ENCODE results near the gene MBNL1.

DNA sequence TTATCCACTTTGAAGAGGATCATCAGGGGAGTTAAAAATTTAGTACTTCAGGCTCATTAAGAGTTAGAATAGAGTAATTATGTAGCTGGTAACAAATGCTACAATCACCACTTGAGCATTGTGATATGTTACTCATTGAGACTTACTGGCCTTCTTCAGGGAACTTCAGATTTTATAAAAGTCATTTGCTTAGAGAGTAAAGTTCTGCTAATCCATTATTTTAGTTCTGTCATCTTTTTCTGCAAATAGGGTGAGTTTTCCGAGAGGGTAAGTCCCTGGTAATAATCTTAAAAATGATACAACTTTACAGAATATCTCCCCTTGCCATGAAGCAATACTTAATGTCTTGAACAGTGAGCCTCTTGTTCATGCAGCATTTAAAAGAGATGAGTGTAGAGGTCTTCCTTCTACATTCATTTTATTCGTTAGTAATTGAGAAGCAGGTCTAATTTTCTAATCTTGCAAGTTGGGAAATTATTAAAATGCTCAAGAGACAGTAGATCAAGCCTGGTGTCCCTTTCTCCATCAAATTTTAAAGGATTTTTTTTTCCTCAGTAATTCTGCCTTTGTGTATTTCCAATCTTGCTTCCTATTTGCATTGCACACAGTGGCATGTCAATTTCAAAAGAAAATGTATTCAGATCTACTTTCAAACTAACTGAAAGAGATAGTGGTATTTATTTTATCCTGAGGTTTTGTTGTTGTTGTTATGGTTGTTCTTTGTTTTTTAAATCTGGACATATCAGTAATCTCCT is 52.6 kb downstream of the MBNL1 start:
- TF ChIP-seq, protein P1, sequence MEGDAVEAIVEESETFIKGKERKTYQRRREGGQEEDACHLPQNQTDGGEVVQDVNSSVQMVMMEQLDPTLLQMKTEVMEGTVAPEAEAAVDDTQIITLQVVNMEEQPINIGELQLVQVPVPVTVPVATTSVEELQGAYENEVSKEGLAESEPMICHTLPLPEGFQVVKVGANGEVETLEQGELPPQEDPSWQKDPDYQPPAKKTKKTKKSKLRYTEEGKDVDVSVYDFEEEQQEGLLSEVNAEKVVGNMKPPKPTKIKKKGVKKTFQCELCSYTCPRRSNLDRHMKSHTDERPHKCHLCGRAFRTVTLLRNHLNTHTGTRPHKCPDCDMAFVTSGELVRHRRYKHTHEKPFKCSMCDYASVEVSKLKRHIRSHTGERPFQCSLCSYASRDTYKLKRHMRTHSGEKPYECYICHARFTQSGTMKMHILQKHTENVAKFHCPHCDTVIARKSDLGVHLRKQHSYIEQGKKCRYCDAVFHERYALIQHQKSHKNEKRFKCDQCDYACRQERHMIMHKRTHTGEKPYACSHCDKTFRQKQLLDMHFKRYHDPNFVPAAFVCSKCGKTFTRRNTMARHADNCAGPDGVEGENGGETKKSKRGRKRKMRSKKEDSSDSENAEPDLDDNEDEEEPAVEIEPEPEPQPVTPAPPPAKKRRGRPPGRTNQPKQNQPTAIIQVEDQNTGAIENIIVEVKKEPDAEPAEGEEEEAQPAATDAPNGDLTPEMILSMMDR (conservative IDR thresholded peaks at IDR 0.05; ENCODE audit: low read depth, low read length) = no peak
- TF ChIP-seq ELK1 (IDR thresholded peaks at IDR 0.05; ENCODE audit: borderline replicate concordance, low read depth, low read length) (no peak), POLR2A (IDR thresholded peaks at IDR 0.05; ENCODE audit: low read depth, low read length) (no peak), MXI1 (IDR thresholded peaks at IDR 0.05; ENCODE audit: borderline replicate concordance, low read depth, low read length) (no peak), MAFK (IDR thresholded peaks at IDR 0.05; ENCODE audit: low read depth, low read length) (no peak), RFX5 (IDR thresholded peaks at IDR 0.05; ENCODE audit: low read depth, low read length) (no peak), RAD21 (IDR thresholded peaks at IDR 0.05; ENCODE audit: low read length) (no peak), CEBPB (IDR thresholded peaks at IDR 0.05; ENCODE audit: low read depth, low read length) (no peak), CHD1 (IDR thresholded peaks at IDR 0.05; ENCODE audit: low read depth, low read length) (no peak), RCOR1 (IDR thresholded peaks at IDR 0.05; ENCODE audit: insufficient replicate concordance, low read length) (no peak), SMC3 (IDR thresholded peaks at IDR 0.05; ENCODE audit: low read depth, low read length) (no peak), BHLHE40 (IDR thresholded peaks at IDR 0.05; ENCODE audit: low read depth, low read length) (no peak)
- TF ChIP-seq, protein P2, sequence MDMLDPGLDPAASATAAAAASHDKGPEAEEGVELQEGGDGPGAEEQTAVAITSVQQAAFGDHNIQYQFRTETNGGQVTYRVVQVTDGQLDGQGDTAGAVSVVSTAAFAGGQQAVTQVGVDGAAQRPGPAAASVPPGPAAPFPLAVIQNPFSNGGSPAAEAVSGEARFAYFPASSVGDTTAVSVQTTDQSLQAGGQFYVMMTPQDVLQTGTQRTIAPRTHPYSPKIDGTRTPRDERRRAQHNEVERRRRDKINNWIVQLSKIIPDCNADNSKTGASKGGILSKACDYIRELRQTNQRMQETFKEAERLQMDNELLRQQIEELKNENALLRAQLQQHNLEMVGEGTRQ (IDR thresholded peaks at IDR 0.05; ENCODE audit: low read depth, low read length) = no peak
